AG09309 (cell line): Measurements from ENCODE around the gene TRMT61B.
A peak's percentile ranks its signal among the peaks of the same experiment; 100 is the strongest.

Source experiments
- DNase-seq: peaks from one replicate; pipeline ENCODE4 v3.0.0-alpha.2; 2010; ENCODE audit warnings: low read depth
- H3K4me3 ChIP-seq: 2 replicates; pipeline ENCODE4 v1.5.1; 2011; ENCODE audit warnings: mild to moderate bottlenecking, low read depth, low read length, moderate library complexity; ENCODE audit not compliant: control insufficient read depth
- TF ChIP-seq, protein P1 (sequence below): IDR thresholded peaks from 2 replicates; pipeline ENCODE4 v1.5.1; 2011; ENCODE audit warnings: mild to moderate bottlenecking, low read depth, low read length, inconsistent platforms; ENCODE audit not compliant: insufficient read depth, control insufficient read depth; ENCODE audit errors: missing control alignments

The TRMT61B gene

GRCh38 chr2:28821295-28821958, 48.7 kb downstream of the TRMT61B start:
- TF ChIP-seq, protein P1, sequence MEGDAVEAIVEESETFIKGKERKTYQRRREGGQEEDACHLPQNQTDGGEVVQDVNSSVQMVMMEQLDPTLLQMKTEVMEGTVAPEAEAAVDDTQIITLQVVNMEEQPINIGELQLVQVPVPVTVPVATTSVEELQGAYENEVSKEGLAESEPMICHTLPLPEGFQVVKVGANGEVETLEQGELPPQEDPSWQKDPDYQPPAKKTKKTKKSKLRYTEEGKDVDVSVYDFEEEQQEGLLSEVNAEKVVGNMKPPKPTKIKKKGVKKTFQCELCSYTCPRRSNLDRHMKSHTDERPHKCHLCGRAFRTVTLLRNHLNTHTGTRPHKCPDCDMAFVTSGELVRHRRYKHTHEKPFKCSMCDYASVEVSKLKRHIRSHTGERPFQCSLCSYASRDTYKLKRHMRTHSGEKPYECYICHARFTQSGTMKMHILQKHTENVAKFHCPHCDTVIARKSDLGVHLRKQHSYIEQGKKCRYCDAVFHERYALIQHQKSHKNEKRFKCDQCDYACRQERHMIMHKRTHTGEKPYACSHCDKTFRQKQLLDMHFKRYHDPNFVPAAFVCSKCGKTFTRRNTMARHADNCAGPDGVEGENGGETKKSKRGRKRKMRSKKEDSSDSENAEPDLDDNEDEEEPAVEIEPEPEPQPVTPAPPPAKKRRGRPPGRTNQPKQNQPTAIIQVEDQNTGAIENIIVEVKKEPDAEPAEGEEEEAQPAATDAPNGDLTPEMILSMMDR, result peak; percentile 65
- H3K4me3 ChIP-seq, result no peak overlapping the region
- DNase-seq, result peak; percentile 17

DNA sequence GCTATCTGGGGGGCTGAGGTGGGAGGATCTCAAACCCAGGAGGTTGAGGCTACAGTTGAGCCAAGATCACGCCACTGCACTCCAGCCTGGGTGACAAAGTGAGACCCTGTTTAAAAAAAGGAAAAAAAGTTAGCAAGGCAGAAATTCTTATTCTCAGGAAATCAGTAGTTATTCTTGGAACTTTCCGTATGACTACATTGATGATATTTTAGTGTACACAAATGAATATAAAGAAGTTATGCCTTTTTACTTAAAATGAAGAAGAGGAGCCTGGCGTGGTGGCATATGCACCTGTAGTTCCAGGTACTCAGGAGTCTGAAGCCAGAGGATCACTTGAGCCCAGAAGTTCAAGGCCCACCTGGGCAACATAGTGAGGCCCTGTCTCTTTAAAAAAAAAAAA, 52.1 kb downstream of the TRMT61B start:
- TF ChIP-seq, protein P1, result no peak
- no peak overlapping the region for H3K4me3 ChIP-seq
- DNase-seq, result no peak

- TF ChIP-seq, protein P1, result no peak
- H3K4me3 ChIP-seq, result peak within 1 kb of the TSS; percentile 60
- no peak for DNase-seq
Observed at GRCh38 chr2:28810384-28811285, 59.5 kb downstream of the TRMT61B start, which contains the start of gene SPDYA. TSS of gene SPDYA (plus strand) at chr2:28810834. CDS start at chr2:28816015, 5,181 bp downstream.

DNA sequence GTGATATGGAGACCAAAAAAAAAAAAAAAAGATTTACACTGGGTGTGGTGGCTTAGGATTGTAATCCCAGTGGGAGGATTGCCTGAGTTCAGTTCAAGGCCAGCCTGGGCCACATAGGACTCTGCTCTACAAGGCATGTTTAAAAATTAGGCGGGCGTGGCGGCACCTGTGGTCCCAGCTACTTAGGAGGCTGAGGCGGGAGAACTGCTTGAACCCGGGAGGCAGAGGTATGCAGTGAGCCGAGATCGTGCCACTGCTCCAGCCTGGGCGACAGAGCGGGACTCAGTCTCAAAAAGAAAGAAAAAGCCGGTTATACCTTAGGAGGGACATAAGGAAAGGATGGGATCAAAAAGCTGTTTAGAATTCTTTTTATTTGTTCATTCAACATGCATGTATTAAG, 60.2 kb downstream of the TRMT61B start:
- peak overlapping the region; percentile 60 for H3K4me3 ChIP-seq
- no peak for DNase-seq
- TF ChIP-seq, protein P1, result no peak

GRCh38 chr2:28802975-28803429, 67.1 kb downstream of the TRMT61B start:
- TF ChIP-seq, protein P1, result no peak
- peak; percentile 49 for DNase-seq
- H3K4me3 ChIP-seq, result no peak overlapping the region

- TF ChIP-seq, protein P1, result no peak
- DNase-seq, result no peak
- no peak overlapping the region for H3K4me3 ChIP-seq
Observed at GRCh38 chr2:28801726-28802125, 68.4 kb downstream of the TRMT61B start.
